HG03139 (cell line): Measurements from ENCODE around the gene ITGA2.

Source experiments
- ATAC-seq: cut with Tn5 transposase; IDR thresholded peaks from one replicate; pipeline ENCODE4 v1.9.1; 2021; ENCODE audit not compliant: unreplicated experiment

ITGA2 gene

DNA sequence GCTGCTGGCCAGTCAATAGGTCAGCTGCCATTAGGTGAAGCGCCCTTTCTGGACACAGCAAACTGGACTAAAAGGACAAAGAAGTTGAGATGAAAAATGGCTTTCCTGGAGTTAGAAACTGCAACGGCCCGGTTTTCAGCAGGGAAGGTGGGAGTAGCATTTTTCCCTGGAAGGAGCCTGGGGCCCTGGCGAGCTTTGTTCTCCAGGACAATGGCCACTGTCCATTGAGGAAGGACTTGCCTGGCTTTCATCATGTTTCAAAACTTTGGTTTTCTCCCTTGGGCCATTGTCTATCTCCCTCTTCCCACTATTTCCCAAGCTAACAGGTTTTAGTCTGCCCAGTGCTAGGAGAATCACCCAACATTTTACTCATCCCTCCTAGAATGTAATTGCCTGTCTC is 64.2 kb downstream of the ITGA2 start:
- no peak for ATAC-seq

DNA sequence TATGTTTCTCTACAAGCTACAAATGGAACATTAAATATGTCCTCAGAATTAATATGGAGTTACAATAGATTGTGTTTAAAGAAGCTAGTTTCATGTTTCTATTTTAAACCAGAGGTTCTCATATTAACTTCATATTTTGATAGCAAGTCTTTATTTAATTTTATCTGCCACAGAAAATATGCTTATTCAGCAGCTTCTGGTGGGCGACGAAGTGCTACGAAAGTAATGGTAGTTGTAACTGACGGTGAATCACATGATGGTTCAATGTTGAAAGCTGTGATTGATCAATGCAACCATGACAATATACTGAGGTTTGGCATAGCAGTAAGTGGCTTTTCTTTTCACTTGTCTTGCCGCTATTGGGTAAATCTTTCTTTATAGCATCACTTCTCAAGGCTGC is 66.2 kb downstream of the ITGA2 start:
- ATAC-seq: no peak

DNA sequence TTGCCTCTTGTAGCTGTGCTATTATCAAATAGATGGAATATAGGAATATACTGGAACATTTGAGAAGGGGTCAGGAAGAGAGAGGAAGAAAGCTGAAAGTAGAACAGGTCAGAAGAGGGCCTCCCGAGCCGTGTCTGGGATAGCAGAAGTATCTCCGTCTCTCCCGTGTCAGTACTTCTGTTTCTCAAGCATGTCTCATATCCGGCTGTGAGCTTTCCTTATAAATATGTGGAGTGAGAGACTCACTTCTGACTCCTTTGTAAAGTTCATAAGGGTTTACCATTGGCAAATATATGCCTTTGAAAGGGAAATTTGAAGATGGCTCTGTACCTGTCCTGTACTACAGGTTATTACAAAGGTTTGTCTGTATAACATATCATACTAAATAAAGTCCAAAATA is 70.1 kb downstream of the ITGA2 start:
- no peak for ATAC-seq

DNA sequence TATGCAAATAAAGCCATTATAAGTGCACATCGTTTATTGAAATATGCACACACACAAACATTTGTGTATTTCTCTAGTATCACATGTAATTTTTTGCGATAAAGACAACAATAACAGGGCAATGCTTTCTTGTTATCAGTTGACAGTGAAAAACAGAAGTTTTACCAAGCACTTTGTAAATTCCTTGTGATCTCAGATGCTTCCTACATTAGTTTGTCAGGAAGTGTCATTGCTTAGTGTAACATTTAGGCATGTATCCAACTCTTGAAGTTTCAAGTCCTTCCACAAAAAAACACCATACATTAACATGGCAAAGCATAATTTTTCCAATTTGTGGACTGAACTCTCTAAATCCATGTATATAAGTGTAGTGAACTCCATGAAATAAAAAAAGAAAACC is 74.0 kb downstream of the ITGA2 start:
- ATAC-seq: no peak

DNA sequence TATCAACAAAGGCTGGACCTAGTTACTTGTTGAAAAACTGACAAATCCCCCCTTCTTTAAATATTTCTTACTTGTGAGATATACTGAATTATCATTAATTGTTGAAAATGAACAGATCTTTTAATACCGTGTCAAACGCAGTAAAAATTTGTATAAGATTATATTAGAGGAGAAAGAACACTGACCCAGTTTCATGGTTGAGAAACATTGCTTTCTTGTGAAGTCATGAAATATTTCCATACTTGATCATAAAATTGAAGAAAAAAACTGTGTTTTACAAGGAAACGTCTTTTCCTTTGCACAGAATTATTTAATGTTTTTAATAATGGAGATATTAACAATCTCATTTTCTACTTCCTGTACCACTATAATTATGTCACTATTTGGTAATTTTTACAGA is 74.6 kb downstream of the ITGA2 start:
- ATAC-seq: no peak

DNA sequence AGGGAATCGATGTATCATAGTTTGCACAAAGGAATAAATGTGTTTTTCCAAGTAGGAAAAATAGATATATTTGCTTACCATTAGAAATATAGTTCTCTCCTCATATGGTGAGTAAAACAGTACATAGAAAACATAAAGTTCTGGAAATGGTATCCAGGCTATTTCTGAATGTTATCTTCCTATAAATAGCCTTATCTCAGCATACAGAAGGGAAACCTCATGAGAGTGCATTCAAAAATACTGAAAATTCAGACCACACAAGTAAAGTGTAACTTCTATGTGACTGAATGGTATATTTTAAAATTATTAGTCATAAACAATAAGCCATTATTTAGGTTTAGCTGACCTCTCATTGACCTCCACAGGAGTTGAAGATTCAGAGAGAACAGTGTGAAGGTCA is 76.9 kb downstream of the ITGA2 start:
- ATAC-seq: no peak

DNA sequence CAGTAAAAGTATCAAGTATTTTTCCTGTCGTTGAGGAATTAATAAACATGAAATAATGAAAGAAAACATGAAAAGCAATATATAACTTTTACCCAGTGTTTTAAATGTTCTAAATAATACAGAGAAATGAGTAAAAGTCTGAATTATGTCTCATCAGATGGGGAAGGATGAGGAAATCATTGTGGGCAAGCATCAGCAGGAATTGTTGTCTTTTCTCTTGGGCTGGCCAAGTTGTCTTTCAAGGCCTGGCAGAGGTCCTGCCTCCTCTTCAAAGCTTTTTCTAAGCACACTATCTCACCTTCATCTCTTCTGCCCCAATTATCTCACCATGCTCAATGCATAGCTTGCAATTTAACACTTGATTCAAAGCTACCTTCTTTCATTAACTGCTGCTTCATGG is 78.5 kb downstream of the ITGA2 start:
- no peak for ATAC-seq

DNA sequence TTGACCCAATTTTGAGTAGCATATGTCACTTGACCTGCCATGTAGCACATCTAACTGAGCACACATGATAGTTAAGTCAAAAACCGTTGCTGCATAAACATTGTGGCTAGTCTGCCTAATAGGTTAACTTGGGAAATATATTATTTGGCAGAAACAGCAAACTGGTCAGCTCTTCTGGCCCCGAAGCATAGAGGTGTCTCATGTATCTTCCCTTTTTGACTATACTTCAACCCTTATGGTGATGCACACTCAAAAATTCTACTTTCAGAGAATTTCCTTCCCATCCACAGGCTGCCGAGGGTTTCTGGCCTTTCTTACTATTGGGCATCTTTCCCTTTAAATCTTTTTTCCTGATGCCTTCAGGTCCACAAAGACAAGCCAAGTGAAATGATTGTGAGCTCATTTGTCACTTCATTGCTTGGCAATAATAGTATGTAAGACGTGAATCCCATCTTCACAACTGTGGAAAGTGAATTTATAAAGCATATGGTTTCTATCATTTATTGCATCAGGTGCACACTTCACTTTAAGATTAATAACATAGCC is 79.2 kb downstream of the ITGA2 start:
- ATAC-seq: no peak

DNA sequence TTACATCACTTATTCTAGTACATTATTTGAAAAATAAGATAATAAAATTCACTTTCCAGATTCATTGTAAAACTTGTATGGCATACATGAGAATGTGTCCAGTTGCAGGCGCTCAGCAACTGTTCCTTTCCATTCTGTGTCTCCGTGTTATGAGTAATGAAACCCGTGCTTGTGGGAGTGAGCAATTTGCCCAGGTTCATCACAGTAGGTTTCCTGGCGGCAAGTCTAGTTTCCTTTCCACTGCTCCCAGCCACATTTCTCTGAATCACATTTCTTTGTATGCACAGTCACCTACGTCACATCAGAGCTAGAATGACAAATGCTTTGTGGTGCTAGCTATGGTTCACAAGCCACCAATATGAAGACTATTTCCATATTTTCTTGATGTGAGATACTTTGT is 80.5 kb downstream of the ITGA2 start:
- no peak for ATAC-seq

DNA sequence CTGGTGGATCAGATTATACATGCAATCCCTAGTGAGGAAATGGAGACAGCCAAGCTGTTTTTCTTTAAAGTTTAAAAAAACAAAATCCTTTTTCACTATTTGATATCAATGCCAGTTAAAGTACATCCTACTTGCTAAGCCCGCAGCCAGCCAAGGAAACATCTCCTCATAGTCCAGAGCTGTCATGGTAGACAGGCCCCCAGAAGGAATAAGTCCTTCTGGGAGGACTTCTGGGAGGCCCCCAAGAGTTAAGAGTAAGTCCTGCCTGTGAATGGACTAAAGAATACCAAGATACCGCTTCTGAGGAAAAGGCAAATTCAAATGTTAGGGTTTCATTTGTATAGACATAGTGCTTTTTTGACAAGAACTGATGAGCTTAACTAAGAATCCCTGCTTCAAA is 82.1 kb downstream of the ITGA2 start:
- no peak for ATAC-seq

DNA sequence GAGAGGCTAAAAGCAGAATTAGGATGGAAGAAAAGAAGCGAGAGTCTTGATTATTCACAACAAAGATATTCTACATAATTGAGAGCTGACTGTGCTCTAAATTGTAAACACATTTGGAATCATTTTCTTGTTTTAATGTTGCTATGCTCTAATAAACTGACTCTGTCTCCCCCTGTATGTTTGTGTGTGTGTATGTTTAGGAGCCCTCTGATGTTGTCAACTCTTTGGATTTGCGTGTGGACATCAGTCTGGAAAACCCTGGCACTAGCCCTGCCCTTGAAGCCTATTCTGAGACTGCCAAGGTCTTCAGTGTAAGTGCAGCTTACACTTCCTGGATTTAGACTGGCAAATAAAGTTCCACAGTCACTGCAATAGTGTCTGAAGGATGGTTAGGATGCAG is 82.6 kb downstream of the ITGA2 start:
- no peak for ATAC-seq

DNA sequence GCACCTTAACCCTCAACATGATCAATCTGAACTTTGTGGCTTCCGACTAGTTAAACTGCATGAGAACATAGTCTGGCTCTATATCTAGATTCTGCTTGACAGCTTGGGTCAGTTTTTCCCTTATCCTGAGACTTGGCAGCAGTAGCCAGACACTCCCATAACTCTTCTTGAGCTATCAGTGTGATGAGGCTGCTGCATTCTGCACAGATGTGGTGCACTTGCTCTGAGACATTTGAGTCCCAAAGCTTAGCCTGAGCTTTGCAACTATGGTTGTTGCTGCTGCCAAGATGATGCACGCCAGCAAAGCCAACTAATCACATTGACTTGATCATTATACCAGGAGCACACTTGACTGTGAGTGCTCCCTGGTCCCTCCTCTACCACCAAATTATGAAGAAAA is 84.2 kb downstream of the ITGA2 start:
- no peak for ATAC-seq

DNA sequence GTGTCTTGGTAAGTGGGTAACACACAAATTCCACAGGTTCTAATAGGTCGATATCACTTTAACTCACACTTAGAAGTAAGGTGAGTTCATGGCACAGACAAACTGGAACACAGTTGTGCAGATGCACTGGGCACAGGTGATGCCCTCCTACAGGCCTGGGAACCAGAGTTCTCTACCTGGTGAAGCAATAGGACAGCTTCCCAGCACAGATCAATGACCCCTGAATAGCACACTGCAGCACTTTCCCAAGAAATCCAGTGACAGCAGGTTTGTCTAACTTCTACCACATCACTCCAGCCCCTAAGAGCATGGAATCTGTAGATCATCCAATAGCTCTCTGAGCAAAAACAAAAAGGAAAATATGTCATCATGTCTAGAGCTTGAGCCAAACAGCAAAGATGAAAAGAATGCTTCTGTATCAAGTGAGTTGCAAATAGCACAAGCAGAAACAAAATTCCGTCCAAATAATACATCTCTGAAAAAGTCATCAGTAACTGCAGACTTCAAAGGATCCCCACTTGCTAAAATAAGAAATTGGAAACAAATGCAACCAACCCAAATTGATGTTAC is 86.9 kb downstream of the ITGA2 start:
- no peak for ATAC-seq

DNA sequence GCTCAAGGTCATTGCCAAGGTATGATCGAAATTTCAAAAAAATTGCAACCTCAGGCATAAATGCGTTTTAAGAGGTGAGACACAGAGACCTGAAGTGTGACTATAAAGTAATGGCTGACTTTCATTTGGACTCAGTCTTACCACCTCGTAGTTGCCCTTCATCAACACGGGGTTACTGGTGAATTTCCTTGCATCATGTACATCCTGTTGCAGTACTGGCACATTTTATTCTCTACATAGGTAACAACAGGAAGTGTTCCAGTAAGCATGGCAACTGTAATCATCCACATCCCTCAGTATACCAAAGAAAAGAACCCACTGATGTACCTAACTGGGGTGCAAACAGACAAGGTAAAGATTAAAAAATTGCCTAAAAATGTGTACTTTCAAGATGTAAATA is 91.1 kb downstream of the ITGA2 start:
- ATAC-seq: no peak

DNA sequence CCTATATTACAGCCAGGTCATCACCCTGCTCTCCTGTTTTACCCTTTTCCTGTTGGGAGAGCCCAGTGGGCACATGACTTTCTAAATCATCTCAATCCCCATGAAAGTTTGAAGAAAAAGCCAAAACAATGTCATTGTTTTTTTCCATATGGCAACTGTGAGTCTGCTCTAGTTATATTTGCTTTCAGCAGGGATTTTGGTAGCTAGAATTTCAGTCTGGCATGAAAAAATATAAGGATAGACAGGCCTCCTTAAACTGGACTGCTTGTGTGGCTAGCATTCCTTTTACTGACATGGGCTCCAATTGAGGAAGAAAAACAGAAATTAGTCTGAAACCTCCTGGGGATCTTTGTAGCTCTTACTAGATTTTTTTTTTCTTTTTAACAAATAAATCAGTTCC is 94.8 kb downstream of the ITGA2 start:
- ATAC-seq: no peak

DNA sequence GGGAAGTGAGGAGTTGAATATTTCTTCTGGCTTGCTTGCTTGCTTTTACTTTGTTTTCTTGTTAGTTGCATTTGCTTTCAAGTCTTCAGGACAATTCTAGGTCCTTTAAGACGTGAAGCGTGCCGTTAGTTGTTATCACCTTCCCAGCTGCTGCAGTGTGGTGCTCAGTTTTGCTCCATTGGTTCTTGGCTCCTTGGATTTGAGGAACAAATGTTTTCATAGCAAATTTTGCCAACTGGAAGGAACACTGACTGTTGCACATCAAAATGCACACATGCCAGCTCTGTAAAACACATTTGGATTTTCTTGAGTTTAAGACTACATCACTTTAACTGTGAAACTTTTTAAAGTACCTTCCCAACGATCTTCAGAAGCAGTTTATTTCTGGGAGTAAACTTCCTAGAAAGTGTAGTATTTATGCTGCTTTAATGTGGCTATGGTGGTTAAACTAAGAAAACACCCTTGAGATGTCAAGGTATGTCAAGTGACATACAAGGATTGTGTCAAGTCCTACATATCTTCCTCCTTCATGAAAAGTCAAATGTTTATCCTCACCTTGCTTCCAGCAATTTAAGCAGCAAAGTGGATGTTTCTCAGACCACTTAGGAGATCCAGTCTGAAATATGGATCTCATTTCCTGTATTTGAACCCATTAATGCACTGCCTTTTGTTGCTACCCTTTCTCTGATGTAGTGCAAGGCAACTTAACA is 95.5 kb downstream of the ITGA2 start:
- ATAC-seq: no peak

DNA sequence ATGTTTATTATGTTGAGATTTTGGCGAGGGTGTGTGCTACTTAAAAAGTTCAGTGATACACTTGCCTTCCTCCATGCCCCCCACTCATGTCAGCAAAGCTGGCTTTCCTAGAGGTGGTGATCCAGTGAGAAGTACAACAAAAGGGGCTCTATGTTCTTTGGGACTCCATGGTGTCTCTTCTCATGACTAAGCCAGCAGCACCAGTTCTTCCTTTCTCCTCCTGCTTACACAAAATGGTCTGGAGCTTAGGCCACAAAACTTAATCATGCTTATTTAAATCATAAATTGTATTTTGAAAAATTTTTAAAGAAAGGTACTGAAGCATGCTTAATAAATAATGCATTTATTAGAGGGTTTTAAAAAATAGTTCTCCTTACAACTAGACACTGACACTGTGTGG is 98.0 kb downstream of the ITGA2 start:
- no peak for ATAC-seq

DNA sequence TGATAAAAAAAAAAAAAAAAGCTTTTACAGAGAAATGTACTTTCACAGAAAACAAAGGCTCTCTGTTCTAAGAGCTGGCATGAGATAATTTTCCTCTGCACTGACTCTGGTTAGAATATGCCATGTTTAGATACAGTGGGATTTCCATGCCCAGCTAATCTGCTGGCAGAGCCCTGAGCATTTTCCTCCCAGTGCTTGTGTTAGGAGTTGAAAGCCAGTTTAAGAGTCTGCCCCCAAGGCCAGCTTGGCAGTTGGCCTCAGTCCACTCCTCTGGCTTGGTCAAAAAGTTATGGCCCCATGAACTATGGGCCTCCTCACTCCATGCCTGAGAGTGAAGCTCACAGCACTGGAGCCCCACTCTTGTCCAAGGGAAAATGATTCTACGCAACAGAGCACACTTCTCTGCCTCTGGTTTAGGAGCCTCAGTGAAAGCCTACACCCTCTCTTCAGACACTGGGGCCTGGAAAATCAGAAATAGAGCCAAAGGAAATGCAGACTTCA is 98.5 kb downstream of the ITGA2 start:
- no peak for ATAC-seq

DNA sequence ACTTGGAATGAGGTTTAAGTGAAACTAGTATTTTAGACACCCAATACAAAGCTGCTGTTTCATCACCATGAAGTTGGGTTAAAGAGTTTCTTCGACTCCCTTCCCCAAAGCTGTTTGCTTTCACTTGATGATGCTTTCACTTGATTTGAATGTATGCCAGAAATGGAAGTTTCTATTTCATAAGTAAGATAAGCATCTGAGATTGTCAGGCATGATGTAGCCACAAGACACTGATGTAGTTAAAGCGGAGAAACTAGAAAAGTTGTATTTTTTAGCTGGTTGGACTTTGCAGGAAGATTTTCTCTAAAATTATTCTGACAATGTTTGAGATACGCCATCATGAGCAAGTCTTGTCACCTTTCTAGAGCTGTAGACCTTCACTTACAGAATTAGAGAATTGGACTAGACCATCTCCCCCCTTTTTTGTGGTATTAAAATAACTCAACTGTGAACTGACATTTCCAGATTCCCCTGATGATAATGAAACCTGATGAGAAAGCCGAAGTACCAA is 100.4 kb downstream of the ITGA2 start:
- peak; percentile 57 for ATAC-seq

DNA sequence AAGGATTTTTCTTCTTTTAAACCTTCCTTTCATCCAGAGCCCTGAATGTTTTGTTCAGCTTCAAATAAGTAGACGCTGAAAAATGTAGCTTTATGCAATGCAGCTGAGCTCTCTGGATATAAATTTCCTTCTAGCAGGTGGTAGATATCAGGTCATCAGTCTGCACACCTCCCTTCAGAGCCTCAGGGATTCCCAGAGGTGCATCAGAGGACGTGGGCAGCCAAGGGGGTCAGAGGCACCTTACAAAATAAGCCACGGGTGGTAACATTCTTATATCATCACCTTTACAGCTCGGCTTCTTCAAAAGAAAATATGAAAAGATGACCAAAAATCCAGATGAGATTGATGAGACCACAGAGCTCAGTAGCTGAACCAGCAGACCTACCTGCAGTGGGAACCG is 101.1 kb downstream of the ITGA2 start:
- no peak for ATAC-seq

DNA sequence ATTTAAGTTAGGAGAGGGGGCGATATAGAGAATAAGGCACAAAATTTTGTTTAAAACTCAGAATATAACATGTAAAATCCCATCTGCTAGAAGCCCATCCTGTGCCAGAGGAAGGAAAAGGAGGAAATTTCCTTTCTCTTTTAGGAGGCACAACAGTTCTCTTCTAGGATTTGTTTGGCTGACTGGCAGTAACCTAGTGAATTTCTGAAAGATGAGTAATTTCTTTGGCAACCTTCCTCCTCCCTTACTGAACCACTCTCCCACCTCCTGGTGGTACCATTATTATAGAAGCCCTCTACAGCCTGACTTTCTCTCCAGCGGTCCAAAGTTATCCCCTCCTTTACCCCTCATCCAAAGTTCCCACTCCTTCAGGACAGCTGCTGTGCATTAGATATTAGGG is 102.1 kb downstream of the ITGA2 start:
- no peak for ATAC-seq

DNA sequence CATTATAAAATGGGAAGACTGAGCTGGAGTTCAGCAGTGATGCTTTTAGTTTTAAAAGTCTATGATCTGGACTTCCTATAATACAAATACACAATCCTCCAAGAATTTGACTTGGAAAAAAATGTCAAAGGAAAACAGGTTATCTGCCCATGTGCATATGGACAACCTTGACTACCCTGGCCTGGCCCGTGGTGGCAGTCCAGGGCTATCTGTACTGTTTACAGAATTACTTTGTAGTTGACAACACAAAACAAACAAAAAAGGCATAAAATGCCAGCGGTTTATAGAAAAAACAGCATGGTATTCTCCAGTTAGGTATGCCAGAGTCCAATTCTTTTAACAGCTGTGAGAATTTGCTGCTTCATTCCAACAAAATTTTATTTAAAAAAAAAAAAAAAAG is 103.1 kb downstream of the ITGA2 start:
- no peak for ATAC-seq

DNA sequence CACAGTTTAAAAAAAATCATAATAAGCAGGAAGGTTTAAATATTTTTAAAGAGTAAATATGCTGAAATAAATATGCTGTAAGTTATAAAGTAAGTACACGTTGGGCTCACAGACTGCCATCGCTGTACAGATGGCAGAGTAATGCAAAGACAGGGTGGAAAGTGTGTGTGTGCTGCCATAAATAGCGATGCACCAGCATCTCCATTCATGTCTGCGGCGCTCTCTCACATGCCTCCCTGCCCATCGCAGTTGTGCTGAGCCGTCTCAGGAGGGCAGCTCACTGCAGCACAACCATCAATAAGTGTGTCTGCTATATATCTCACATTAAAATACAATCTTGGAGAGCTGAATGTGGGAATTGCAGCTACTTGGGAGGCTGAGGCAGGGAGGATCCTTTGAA is 106.1 kb downstream of the ITGA2 start:
- ATAC-seq: no peak
